LNCAP (cell line): ENCODE data around the gene ZNF648.

Experiments
- TF ChIP-seq, protein P1 (sequence below): fragments of 450-650 bp; IDR thresholded peaks from 2 replicates; pipeline ENCODE4 v1.5.1; 2017; ENCODE audit warnings: mild to moderate bottlenecking

The ZNF648 gene, protein sequence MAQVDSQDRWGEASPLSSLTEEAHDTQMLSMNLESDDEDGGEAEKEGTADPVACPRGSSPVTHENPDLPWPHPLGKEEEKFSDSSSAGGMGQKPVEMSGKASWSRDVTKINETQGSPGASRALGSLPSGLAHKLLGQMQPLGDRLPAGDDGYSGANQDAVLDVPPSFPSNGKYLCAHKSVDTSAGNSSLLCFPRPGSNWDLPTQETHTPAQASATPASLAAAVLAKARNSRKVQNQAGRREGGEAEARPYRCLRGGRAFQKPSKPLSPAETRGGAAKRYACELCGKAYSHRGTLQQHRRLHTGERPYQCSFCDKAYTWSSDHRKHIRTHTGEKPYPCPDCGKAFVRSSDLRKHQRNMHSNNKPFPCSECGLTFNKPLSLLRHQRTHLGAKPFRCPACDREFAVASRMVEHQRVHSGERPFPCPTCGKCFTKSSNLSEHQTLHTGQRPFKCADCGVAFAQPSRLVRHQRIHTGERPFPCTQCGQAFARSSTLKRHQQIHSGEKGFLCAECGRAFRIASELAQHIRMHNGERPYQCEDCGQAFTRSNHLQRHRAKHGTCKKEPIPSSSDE

DNA sequence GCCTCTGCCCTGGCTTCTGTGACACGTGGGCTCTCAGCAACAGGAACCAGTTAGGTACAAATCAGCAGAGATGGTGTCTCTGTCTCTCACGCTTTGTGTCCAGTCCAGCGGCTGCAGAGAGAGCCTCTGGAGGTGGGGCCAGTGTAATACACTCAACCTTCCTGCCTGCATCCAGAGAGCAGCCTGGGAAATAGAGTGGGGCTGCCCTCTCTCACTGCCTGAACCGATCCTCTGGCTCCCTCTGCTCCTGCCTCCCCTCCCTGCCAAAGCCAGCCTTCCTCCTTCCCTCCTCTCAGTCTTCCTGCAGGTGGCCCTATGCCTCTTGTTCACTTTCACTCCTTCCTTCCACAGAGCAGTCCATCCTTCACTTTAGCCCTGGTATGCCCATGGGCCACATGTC is at the start of gene ZNF648:
ZNF648 (minus strand) TSS at position 119 of the 400 bp plus-strand sequence. CDS start 3,702 bp downstream, outside the sequence.
- TF ChIP-seq, protein P1, sequence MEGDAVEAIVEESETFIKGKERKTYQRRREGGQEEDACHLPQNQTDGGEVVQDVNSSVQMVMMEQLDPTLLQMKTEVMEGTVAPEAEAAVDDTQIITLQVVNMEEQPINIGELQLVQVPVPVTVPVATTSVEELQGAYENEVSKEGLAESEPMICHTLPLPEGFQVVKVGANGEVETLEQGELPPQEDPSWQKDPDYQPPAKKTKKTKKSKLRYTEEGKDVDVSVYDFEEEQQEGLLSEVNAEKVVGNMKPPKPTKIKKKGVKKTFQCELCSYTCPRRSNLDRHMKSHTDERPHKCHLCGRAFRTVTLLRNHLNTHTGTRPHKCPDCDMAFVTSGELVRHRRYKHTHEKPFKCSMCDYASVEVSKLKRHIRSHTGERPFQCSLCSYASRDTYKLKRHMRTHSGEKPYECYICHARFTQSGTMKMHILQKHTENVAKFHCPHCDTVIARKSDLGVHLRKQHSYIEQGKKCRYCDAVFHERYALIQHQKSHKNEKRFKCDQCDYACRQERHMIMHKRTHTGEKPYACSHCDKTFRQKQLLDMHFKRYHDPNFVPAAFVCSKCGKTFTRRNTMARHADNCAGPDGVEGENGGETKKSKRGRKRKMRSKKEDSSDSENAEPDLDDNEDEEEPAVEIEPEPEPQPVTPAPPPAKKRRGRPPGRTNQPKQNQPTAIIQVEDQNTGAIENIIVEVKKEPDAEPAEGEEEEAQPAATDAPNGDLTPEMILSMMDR, result peak; percentile 13; the same call in 1 of the 2 replicates

DNA sequence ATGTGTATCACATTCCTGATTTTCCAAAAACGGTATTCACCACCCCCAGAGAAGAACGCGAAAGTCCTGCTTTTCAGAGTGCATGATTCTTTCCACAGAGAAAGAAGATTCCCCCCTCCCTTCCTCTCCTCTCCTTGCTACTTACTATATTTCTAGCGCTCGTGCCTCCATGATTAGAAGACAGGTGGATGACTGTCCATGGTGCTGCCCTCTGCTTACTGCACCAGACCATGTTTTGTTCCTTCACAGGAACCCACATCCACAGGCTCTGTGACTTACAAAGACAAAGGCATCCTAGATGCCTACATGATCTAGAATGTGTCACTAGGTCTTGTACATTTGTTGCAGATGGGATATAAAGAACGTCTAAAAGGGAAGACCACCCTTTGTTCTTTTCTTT is 49.1 kb upstream of the ZNF648 start:
- TF ChIP-seq, protein P1, result no peak

DNA sequence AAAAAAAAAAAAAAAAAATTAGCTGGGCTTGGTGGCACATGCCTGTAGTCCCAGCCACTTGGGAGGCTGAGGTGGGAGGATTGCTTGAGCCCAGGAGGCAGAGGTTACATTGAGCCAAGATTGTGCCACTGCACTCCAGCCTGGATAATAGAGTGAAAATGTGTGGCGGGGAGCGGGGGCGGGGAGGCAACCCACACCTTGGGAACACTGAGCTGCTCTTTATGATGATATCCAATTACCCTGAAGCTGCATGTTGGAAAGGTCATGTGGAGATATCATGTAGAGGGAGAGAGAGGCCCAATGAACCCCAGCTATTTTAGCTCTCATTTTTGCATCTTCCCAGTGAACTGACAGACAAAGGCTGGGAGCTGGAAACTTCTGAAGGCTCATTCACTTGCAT is 48.3 kb upstream of the ZNF648 start:
- TF ChIP-seq, protein P1, result no peak

DNA sequence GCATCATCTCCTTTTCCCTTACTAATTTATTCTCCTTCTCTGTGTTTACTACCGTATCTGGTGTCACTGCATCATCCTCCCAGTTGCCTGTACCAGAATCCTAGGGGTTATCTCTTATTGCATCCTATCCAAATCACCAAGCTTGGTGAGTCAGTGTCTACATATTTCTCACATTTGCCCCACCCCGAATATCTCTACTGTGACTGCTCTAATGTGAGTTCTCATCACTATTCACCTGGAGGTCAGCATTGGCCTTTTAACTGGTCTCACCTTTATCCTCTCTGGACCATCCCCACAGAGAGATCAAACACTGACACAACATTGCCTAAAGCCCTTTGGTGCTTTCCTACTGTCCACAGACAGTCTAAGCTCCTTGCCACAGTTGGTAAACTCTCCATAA is 45.7 kb upstream of the ZNF648 start:
- TF ChIP-seq, protein P1, result no peak

DNA sequence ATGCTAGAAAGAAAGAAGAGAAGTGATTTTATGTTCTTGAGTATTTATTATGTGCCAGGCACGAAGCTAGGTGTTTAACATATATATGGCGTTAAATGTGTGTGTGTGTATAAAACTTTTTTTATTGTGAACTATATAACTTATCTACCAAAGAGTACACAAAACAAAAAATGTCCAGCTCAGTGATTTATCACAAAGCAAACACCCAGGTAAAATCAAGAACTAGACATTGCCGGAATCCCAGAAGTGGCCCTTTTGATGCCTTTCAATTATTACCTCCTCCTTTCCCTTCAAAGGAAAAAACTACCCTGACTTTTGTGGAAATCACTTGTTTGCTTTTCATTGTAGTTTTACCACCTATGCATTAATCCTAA is 40.5 kb upstream of the ZNF648 start:
- TF ChIP-seq, protein P1, result no peak

DNA sequence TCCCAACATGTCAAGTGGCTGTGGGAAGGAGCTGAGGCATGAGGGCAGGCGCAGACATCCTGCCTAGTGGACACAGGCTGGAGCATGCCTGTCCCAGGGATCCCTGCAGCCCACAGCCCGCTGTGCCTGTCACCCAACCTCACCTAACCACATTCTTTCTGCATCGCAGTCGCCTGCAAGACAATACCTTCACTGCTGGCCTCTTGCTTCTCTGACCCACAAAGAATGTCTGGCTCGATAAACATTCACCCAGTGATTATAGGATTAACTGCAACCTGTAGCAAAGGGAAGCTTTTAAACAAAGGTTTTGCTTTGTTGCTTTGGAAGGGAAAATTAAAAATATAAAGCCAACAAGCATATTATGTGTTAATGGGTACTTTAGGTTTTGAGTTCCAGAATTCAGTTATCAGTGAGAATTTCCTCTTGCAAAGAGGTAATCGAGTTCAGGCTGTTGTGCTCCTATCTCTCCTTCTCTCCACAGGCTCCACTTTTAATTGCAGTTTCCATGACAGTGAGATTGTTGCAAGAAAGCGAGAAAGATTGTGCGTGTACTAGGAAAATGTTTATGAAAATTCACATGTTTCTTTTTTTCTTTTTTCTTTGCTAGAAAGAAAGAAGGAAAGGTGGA is 40.0 kb upstream of the ZNF648 start:
- TF ChIP-seq, protein P1, result no peak

DNA sequence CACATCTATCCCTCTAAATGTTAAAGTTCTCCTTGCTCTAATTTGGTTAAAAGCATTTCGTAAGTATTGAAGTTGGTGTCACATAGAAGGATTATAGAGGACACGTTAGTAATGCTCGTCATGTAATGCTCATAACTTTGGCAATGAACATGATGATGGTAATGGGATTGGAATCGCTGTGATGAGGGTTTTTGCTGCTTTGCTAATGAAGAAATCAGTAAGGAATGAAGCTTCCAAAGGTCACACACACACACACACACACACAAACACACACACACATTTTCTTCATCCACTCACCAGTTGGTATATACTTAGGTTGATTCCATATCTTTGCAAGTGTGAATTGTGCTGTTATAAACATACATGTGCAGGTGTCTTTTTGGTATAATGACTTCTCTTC is 36.8 kb upstream of the ZNF648 start:
- TF ChIP-seq, protein P1, result no peak
